Kidney (tissue), 14 donors: ENCODE results near the gene VKORC1. TPM values are rescaled to one million over a fixed set of nuclear protein-coding genes. Genes with fewer than 3 reads are reported as not detected.

Experiments
- DNase-seq, 5 donors: peaks; one replicate each; pipeline ENCODE4 v3.0.0-alpha.2; 2013 to 2020
- FAIRE-seq: peaks from 2 replicates; lab custom pipeline; 2012; peaks lifted over from hg19 to GRCh38; lab: Jason Lieb, UNC
- H3K27ac ChIP-seq, 2 donors: one replicate each; pipeline ENCODE4 v1.7.0; 2013; ENCODE audit warnings: low read depth in 2 of 2, low read length in 2 of 2, inconsistent platforms in 1 of 2
- H3K27me3 ChIP-seq: one replicate; pipeline ENCODE4 v1.7.1; 2013; ENCODE audit warnings: low read length, inconsistent platforms; ENCODE audit not compliant: control insufficient read depth, insufficient read depth
- H3K36me3 ChIP-seq, 3 donors: one replicate each; pipeline versions ENCODE4 v1.7.0 to v1.7.1; 2013; ENCODE audit warnings: low read length in 3 of 3, control low read depth in 1 of 3, inconsistent platforms in 1 of 3; ENCODE audit not compliant: insufficient read depth in 3 of 3, control insufficient read depth in 2 of 3
- H3K4me1 ChIP-seq, 3 donors: one replicate each; pipeline versions ENCODE4 v1.7.0 to v1.7.1; 2013; ENCODE audit warnings: low read length in 3 of 3, inconsistent platforms in 1 of 3, low read depth in 1 of 3; ENCODE audit not compliant: control insufficient read depth in 2 of 3, insufficient read depth in 2 of 3
- H3K4me3 ChIP-seq, 3 donors: one replicate each; pipeline versions ENCODE4 v1.7.0 to v1.8.1; 2013; ENCODE audit warnings: low read length in 3 of 3, control low read depth in 1 of 3, inconsistent platforms in 1 of 3
- H3K9ac ChIP-seq, 3 donors: one replicate each; pipeline versions ENCODE4 v1.7.0 to v1.7.1; 2013; ENCODE audit warnings: low read length in 3 of 3, control low read depth in 1 of 3, inconsistent platforms in 1 of 3
- H3K9me3 ChIP-seq, 3 donors: one replicate each; pipeline versions ENCODE4 v1.7.0 to v1.7.1; 2013; ENCODE audit warnings: low read length in 3 of 3, control low read depth in 1 of 3, inconsistent platforms in 1 of 3; ENCODE audit not compliant: control insufficient read depth in 2 of 3, insufficient read depth in 1 of 3
- intact Hi-C: fragments of 100-400 bp; cut with DNase I; formaldehyde crosslinking; loops from one replicate; pipeline ENCODE4 v1.11.1; 2022
- polyA plus RNA-seq: library from polyadenylated mRNA; stranded (reverse); fragments of 350-450 nt; fragmentation: Illumina TruSeq; extraction: RNeasy Lipid Tissue Mini Kit (QIAGEN cat#74804); gene quantifications from one replicate; pipeline ENCODE4 v1.2.3, GENCODE V29; 2014; ENCODE audit warnings: low read depth, low replicate concordance; ENCODE audit not compliant: insufficient read depth
- total RNA-seq: library from RNA; stranded (reverse); fragmentation: NEBNext Ultra II Directional; extraction: Animal tissue kit (Norgen Biotek cat#: 25700); gene quantifications from one replicate; pipeline ENCODE4 v1.2.1, GENCODE V29; 2021
- TF ChIP-seq, protein P1 (sequence below): IDR thresholded peaks from 3 replicates; pipeline ENCODE4 v1.5.1; 2012; ENCODE audit warnings: mild to moderate bottlenecking, moderate library complexity, borderline replicate concordance; ENCODE audit not compliant: insufficient read depth; ENCODE audit errors: extremely low read depth
- donor health status: control.
- donor health status: control.
- donor health status: control.
- donor health status: control.
- donor health status: control.
- donor health status: DM: yes; HTN: yes; CAD: no.
- donor health status: Normal renal cell carcinoma (clear cell type).

Gene VKORC1
- total and polyA plus RNA-seq, 2 donors from 2014 or later, result 84.7 to 209 TPM

DNA sequence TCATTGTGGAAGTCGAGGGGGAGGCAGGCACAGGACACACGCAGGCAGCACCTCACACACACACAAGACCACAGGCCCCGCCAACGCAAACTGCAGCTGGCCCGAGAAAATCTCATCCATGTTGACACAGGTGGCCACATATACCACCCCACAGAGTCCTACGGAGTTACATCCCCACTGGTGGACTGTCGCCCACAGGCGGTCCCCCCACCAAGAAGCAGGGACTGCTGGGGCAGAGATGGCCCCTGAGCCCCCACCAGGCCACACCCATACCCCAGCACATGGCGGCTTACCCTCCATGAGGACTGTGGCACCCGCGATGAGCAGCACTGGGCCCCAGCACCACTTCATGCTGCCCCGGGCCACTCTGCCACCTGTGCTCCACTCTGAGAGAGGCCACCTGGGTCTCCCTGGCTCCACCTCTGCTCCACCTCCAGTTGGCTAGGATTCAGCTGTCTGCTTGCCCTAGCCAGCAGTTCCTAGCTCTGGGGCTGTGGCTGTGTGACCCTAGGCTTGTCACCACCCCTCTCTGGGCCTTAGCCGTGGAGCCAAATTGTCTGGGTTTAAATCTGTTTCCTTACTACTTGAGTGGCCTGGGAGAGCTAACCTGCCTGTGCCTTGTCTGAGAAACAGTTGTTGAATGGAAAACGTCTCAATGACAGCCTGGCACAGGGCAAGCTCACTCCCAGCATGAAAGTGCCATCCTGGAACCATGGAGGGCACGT lies 6.0 kb downstream of the VKORC1 start, which contains the start of gene PRSS53:
Gene PRSS53 (minus strand): TSS at position 485 of the 725 bp plus-strand sequence. CDS start 134 bp downstream, at position 351.
- Histone ChIP-seq H3K4me3 (no peak within 1 kb of the TSS), H3K9ac (no peak within 1 kb of the TSS), H3K27me3 (no peaks in the 10 kb centered on the region), H3K9me3 (no peaks in the 10 kb centered on the region), H3K4me1 (peaks cover 0 to 3% (median 0%) of the 10 kb centered on the region in 3 donors), H3K27ac (no peak within 1 kb of the TSS), H3K36me3 (peaks cover 0 to 11% (median 4%) of the 10 kb centered on the region in 3 donors)
- TF ChIP-seq, protein P1, sequence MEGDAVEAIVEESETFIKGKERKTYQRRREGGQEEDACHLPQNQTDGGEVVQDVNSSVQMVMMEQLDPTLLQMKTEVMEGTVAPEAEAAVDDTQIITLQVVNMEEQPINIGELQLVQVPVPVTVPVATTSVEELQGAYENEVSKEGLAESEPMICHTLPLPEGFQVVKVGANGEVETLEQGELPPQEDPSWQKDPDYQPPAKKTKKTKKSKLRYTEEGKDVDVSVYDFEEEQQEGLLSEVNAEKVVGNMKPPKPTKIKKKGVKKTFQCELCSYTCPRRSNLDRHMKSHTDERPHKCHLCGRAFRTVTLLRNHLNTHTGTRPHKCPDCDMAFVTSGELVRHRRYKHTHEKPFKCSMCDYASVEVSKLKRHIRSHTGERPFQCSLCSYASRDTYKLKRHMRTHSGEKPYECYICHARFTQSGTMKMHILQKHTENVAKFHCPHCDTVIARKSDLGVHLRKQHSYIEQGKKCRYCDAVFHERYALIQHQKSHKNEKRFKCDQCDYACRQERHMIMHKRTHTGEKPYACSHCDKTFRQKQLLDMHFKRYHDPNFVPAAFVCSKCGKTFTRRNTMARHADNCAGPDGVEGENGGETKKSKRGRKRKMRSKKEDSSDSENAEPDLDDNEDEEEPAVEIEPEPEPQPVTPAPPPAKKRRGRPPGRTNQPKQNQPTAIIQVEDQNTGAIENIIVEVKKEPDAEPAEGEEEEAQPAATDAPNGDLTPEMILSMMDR, result no peak
- intact Hi-C loops, result no loop called here
- FAIRE-seq, result no peak
- DNase-seq, result no peak

GRCh38 chr16:31087971-31088370 lies 6.6 kb downstream of the VKORC1 start:
- no peak for DNase-seq
- intact Hi-C loops, result no loop called here
- no peak for FAIRE-seq

GRCh38 chr16:31087481-31087880 lies 7.1 kb downstream of the VKORC1 start:
- Histone ChIP-seq H3K9me3 (no peaks in the 10 kb centered on the region), H3K9ac (no peak overlapping the region), H3K4me3 (no peak overlapping the region), H3K4me1 (no peaks in the 10 kb centered on the region), H3K27me3 (no peaks in the 10 kb centered on the region), H3K27ac (no peak overlapping the region), H3K36me3 (peaks cover 0 to 11% (median 4%) of the 10 kb centered on the region in 3 donors)
- FAIRE-seq, result no peak
- TF ChIP-seq, protein P1, result no peak
- intact Hi-C loops, result no loop called here
- no peak for DNase-seq

More at GRCh38 chr16:31087971-31088370, 6.6 kb downstream of the VKORC1 start:
- H3K36me3 ChIP-seq, result peaks cover 0 to 11% (median 4%) of the 10 kb centered on the region in 3 donors
- no peak overlapping the region for H3K4me3 ChIP-seq
- no peak overlapping the region for H3K27ac ChIP-seq
- H3K4me1 ChIP-seq, result no peaks in the 10 kb centered on the region
- TF ChIP-seq, protein P1, result no peak
- no peaks in the 10 kb centered on the region for H3K27me3 ChIP-seq
- H3K9me3 ChIP-seq, result no peaks in the 10 kb centered on the region
- no peak overlapping the region for H3K9ac ChIP-seq
